ENCODE data around the gene SASS6.

The SASS6 gene

GRCh38 chr1:100109554-100110066 is 23.1 kb downstream of the SASS6 start:
- DNase-seq (ENCODE audit: low read depth in 2 of 3, low spot score in 2 of 3) = no peak

DNA sequence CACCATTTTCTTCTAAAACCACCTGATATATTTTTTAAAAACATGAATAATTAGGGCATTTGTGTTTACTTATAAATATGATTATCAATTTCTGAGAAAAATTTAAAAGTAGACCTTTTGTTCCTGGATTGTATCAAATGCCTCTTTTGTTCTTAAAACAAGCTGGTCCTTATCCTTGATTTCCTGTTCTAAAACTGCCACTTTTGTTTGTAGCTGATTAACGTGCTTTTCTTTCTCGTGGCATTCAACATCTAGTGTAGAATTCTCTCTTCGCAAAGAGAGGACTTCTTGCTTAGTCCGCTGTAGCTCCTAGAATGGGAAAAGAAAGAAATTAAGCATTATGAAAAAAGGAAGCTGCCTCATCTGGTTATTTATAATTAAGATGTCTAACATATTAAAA is 25.0 kb downstream of the SASS6 start:
- DNase-seq (ENCODE audit: low read depth in 2 of 3, low spot score in 2 of 3) = no peak

DNA sequence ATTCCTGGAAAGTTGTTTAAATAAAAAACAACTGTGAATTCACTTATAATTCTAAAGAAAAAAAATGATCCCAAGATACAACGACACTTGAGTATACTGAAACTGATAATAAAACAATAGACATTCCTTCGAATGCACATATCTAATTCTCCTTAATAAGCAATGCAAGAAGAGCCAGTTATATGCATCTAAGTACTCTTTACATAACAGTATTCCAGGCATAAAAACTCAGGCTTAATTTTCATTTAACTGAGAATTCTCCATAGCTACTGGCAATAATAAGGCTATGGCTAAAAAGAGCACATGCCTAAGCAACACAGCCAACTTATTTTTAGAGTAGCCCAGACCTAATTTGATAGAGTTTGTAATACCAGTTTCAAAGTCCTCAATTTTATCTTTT is 31.2 kb downstream of the SASS6 start:
- no peak for DNase-seq (ENCODE audit: low read depth in 2 of 3, low spot score in 2 of 3)

- no peak for DNase-seq (ENCODE audit: low read depth in 2 of 3, low spot score in 2 of 3)
These were observed 32.5 kb downstream of the SASS6 start for GRCh38 chr1:100100202-100100601.

DNA sequence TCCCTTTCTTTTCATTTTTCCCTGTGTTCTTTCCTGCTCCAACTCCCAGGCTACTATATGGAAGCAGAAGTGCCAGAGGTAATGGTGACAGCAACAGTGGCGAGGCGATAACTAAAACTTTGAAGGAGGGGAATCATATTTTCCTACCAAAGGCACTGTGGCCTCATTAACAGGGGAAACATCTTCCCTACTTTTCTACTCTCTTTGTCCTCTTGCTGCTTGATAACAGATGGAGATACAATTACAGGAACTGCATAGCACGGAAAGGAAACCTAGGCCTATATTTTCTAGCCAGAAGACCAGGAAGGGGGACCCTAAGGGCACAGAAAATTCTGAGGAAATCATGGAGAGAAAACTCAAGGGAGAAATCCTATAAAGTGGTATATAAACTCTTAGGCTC is 42.3 kb downstream of the SASS6 start:
- no peak for DNase-seq (ENCODE audit: low read depth in 2 of 3, low spot score in 2 of 3)

- DNase-seq (ENCODE audit: low read depth in 2 of 3, low spot score in 2 of 3) = no peak
These were observed 43.6 kb downstream of the SASS6 start for GRCh38 chr1:100089082-100089481.

- no peak for DNase-seq (ENCODE audit: low read depth in 2 of 3, low spot score in 2 of 3)
These were observed 45.3 kb downstream of the SASS6 start for GRCh38 chr1:100087396-100087795.

DNA sequence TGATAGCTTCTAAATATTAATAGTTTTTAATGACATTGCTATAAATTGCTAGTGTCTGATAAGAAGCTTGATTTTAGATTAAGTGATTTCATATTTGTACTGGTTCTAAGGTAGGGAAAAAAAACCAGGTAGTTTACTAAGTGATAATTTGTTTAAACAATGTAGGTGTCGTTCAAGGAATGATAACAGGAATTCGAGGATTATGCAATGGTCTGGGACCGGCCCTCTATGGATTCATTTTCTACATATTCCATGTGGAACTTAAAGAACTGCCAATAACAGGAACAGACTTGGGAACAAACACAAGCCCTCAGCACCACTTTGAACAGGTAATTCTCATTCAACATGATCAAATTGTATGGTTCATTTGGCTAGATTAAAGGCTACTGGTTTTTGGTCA is 52.4 kb downstream of the SASS6 start:
- DNase-seq (ENCODE audit: low read depth in 2 of 3, low spot score in 2 of 3) = no peak

DNA sequence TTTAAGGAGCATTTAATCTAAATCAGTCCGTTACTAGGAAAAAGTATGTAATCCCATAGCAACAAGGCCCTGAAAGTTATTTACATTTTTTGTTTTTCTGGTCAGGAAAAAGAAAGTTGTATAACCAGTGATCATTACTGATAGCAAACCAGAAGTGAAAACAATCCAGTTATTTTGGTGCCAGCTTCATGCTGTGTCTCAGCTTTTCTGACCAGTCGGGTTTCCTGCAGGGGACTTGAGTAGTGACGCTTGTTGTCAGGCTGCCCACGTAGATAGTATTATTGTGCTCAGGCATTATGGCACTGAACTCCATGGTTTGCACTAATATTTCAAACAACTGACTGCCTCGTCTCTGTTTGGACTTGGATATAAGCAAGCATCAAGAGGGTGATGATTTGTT is 55.2 kb downstream of the SASS6 start:
- no peak for DNase-seq (ENCODE audit: low read depth in 2 of 3, low spot score in 2 of 3)

- DNase-seq (ENCODE audit: low read depth in 2 of 3, low spot score in 2 of 3) = no peak
These were observed 56.0 kb downstream of the SASS6 start for GRCh38 chr1:100076744-100077143.

DNA sequence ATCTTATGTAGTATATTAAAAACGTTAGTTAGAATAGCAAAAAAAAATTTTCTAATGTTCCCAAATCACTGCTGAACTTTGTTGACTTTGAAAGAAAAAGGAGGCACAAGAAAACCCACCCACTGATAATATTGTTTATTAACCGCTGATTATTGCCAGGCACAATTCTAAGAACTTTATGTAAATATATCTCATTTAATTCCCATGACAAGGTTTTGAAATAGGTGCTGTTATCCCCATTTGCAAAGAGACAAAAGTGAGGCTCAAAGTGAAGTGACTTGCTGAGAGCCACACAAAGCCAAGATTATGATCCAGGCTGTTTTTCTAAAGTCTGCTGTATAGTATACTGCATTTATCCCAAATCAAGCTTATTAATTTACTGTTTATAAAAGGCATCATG is 56.4 kb downstream of the SASS6 start:
- no peak for DNase-seq (ENCODE audit: low read depth in 2 of 3, low spot score in 2 of 3)

DNA sequence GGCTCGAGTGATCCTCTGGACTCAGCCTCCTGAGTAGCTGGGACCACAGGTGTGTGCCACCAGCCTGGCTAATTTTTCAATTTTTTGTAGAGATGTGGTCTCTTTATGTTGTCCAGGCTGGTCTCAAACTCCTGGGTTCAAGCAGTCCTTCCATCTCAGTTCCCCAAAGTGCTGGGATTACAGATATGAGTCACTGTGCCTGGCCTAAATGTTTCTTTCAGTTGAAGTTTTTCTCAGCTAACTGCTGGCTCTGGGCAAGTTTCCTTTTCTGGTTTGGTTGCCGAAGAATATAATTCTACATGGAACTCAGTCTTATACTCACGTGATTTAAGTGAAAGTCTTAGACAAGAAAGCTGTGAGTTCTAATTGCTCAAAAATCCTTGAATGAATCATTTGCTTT is 57.0 kb downstream of the SASS6 start:
- DNase-seq (ENCODE audit: low read depth in 2 of 3, low spot score in 2 of 3) = no peak

GRCh38 chr1:100074604-100075395 is 57.9 kb downstream of the SASS6 start:
- DNase-seq (ENCODE audit: low read depth in 2 of 3, low spot score in 2 of 3) = no peak

- DNase-seq (ENCODE audit: low read depth in 2 of 3, low spot score in 2 of 3) = no peak
These were observed 59.2 kb downstream of the SASS6 start for GRCh38 chr1:100073531-100073930.

GRCh38 chr1:100070201-100070939 is 62.4 kb downstream of the SASS6 start:
- no peak for DNase-seq (ENCODE audit: low read depth in 2 of 3, low spot score in 2 of 3)

DNA sequence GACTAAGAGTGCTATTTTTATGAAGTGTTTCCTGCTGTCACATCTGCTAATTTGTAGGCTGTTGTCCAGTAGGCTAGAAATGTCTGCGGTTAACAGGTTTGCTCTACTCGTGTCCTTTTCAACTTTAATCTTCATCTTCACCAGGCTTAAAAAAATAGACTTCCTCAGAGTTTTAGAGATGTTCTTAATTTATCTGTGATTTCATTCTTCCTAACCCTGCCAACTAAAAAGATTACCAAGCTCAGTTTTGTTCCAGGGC is 66.8 kb downstream of the SASS6 start:
- no peak for DNase-seq (ENCODE audit: low read depth in 2 of 3, low spot score in 2 of 3)

DNA sequence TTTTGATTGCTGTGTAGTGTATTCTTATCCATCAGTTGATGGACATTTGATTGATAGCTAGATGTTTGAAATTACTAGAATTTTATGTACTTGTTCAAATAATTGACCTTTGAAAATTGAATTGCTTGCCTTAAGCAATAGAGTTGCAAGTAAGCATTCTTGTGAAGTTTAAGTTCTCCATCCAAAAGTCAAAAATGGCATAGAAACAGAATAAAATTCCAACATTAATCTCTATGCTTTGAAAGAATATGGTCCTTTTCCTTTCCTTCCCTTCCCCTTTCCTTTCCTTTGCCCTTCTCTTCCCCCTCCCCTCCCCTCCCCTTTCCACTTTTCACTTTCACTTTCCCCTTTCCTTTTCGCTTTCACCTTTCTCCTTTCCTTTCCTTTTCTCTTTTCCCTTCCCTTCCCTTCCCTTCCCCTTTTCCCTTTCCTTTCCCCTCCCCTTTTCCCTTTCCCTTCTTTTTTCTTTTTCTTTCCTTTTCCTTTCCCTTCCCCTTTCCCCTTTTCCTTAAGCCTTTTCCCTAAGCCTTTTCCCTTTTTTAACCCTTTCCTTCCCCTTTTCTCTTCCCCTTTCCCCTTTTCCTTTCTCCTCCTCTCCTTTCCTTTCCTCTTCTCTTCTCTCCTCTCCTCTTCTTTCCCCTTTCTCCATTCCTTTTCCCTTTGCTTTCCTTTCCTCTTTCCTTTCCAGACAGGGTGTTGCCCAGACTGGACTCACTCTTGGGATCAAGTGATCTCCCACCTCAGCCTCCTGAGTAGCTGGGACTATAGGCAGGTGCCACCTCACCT is 67.4 kb downstream of the SASS6 start:
- no peak for DNase-seq (ENCODE audit: low read depth in 2 of 3, low spot score in 2 of 3)

DNA sequence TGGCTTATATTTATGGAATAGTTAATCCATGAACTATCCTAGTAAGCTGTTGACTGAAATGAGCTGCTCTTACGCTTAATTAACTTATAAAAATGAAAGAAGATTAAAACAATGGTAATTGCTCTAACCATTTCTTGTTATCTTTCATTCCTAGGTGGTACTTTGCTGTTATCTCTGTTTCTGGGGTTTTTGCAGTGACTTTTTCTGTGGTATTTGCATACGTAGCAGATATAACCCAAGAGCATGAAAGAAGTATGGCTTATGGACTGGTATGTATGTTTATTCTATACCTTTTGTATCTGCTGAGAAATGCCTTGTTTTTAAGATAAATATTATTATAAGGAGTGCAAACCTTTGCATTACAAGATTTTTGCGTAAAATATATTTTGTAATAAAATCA is 71.0 kb downstream of the SASS6 start:
- no peak for DNase-seq (ENCODE audit: low read depth in 2 of 3, low spot score in 2 of 3)

DNA sequence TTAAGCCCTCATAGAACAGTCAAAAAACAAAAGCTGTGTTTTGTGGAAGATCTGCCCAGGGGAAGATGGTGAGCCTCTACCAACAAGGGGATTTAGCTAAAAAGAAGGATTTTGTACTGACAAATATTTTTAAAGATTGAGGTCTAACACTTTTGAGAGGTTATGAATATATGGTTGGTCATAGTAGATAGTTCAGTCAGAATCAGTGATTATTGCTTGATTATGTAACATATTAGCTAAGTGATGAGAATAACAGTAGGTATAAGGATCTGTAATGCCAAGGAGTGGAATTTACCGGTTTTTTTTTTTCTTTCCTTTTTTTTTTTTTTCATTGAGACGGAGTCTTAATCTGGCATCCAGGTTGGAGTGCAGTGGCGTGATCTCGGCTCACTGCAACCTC is 79.0 kb downstream of the SASS6 start:
- no peak for DNase-seq (ENCODE audit: low read depth in 2 of 3, low spot score in 2 of 3)

DNA sequence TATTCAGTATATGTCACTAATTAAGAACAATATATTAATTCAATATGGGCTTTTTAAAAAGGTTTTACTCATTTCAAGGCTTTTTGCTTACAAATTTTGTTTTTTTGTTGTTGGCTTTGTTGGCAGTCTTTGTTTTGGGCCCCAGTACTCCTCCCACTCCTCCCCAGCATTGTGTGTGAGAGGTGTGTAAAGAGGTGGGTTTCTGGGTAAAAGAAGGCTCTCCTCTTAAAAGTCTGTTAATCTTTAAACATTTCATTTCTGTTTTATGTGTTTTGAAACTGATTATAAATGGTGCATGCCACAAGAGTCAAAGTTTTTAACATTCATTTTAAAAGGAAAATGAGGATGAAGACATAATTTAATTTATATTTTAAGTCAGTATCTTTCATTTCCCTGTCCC is 79.6 kb downstream of the SASS6 start:
- DNase-seq (ENCODE audit: low read depth in 2 of 3, low spot score in 2 of 3) = no peak

DNA sequence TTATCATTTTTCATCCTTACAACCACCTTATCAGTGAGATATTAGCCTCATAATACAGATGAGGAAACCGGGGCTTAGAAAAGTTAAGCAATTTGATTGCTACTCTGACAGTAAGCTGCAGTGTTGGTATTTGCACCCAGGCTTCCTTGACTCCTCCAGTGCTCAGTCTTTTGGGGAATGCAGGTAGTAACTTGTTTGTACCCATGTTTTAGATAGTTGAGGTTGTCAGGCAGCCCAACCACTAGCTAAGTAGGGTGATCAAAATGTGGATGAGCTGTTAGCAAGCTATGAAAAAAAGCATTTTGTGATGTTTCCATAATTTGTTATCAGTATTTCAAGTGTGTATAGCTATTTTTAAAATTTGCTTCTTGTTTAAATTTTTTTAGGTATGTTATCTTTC is 80.8 kb downstream of the SASS6 start:
- no peak for DNase-seq (ENCODE audit: low read depth in 2 of 3, low spot score in 2 of 3)

DNA sequence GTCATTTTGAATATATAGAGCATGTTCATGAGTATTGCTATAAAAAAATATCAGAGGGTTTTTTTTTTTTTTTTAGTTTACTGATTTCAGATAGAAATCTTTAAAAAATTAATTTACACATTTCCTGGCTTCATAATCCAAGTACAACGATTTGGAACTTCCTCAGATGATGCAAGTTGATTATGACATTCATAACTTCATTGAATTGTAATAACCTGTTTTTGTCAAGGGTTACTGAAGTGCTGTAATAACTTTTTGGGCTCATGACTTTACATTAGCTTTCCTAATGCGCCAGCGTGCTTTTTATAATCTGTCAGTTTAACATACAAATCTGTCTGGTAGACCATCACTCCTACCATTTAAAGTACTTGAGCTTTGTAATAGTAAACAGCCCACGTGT is 81.3 kb downstream of the SASS6 start:
- no peak for DNase-seq (ENCODE audit: low read depth in 2 of 3, low spot score in 2 of 3)
